ENCODE measurements around the gene BPIFB2.

Gene BPIFB2

GRCh38 chr20:32985596-32985995 is 21.9 kb upstream of the BPIFB2 start:
- DNase-seq (ENCODE audit: low read depth): no peak

GRCh38 chr20:32986331-32986966 is 21.1 kb upstream of the BPIFB2 start:
- DNase-seq (ENCODE audit: low read depth): no peak

DNA sequence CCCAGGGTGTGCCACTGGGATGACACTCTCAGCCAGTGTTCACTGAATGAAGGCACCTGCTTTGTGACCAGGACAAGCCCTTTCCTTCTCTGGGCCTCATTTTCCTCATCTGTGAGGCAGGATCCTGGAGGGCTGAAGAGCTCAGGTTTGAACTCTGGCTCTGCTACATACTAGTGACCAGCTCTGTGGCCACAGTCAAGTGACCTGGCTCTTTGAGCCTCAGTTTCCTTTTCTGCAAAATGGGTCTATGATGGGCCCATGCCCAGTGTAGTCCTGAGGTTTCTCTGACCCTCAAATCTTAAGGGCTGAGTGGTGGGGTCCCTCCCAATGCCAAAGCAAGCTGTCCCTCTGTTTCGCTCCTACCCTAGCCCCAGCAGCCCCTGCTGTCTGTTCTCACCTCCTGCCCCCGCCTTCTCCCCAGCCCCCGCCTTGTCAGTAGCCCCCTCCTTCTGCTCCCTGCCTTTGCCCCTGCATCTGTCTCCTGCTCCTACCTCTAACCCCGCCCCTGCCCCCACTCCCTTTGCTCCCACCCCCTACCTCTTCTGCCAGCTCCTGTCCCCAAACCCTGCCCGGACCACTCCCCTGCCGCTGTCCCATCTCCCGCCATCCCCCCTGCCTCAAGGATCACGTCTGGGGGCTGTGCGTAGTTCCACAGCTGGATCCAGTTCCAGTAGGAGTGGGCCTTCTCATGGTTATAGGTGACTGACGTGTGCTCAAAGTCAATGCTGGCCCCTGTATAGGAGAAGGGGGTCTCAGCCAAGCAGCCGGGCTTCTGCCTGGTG is 20.3 kb upstream of the BPIFB2 start:
- DNase-seq (ENCODE audit: low read depth): no peak

GRCh38 chr20:32988008-32988407 is 19.5 kb upstream of the BPIFB2 start:
- DNase-seq (ENCODE audit: low read depth): no peak

- no peak for DNase-seq (ENCODE audit: low read depth)
These were observed 17.8 kb upstream of the BPIFB2 start for GRCh38 chr20:32989507-32990283.

- no peak for DNase-seq (ENCODE audit: low read depth)
These were observed 17.1 kb upstream of the BPIFB2 start for GRCh38 chr20:32990426-32990825.

GRCh38 chr20:32991383-32991782 is 16.1 kb upstream of the BPIFB2 start:
- no peak for DNase-seq (ENCODE audit: low read depth)

DNA sequence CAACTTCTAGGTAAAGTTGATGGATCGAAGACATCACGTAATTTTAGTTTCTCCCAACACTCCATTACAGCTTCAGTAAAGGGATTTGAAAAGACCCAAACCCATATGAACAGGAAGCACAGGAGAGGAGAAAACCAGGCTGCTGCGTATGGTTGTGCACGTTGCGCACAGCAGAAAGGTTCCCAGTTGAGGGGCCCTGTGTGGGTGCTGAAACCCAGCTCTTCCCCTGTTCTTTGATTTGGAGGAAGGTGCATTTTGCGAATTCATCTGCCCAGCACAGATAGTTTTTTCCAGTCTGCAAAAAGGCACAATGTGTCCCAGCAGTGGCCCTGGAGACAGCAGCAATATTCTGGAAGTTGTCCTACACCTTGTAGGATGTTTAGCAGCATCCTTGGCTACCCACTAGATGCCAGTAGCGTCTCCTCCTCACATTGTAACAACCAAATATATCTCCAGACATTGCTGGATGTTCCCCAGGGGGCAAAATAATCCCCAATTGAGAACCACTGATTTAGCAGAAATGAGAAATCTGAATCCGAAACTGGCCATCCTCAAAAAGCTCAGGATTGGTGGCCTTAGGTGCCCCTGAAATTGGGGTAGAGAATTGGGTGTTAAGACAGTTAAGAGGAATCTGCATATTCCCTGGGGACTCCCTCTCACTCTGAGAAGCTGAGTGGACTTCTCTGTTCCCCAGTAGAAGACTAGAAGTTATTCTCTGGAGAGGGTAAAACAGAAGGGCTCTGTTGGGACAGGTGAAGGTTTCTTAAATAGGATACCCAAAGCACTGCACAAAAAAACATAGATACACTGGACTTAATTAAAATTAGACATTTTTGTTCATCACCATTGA is 15.5 kb upstream of the BPIFB2 start:
- no peak for DNase-seq (ENCODE audit: low read depth)

GRCh38 chr20:32993496-32994050 is 13.9 kb upstream of the BPIFB2 start:
- no peak for DNase-seq (ENCODE audit: low read depth)

DNA sequence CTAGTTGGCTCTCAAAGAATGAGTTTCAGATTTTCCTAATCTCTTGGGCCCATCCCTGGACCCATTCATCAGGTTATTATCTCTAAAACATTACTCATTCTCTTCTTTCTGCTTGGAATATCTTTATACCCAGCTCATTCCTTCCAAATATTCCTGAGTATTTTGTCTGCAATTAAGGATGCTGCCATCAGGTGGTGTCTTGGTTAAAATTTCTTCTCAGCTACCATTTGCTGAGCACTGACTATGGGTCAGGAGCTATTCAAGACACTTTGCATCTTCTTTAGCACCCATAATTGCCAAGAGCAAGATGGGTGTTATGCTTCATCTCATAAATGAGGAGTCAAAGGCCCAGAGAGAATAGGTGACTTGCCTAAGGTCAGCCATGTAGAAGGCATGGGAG is 11.7 kb upstream of the BPIFB2 start:
- DNase-seq (ENCODE audit: low read depth): no peak

DNA sequence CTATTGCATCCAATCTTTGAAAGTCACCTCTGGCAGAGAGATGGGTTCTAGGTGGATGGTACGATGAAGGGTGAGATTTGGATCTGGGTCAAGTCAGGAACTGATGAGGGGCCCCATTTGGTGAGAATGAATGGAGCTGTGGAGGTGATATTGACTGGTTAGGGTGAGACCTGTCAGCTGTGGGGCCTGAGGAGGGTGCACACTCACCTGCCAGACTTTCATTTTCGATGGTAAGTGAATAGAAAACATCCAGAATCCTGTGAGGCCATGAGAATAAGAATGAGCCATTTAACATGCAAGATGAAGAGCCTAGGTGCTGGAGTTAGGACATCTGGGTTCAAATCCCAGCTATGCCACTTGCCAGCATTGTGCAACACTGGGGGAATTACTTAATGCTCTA is 10.1 kb upstream of the BPIFB2 start:
- DNase-seq (ENCODE audit: low read depth): no peak

- no peak for DNase-seq (ENCODE audit: low read depth)
These were observed 7.8 kb upstream of the BPIFB2 start for GRCh38 chr20:32999603-33000250.

DNA sequence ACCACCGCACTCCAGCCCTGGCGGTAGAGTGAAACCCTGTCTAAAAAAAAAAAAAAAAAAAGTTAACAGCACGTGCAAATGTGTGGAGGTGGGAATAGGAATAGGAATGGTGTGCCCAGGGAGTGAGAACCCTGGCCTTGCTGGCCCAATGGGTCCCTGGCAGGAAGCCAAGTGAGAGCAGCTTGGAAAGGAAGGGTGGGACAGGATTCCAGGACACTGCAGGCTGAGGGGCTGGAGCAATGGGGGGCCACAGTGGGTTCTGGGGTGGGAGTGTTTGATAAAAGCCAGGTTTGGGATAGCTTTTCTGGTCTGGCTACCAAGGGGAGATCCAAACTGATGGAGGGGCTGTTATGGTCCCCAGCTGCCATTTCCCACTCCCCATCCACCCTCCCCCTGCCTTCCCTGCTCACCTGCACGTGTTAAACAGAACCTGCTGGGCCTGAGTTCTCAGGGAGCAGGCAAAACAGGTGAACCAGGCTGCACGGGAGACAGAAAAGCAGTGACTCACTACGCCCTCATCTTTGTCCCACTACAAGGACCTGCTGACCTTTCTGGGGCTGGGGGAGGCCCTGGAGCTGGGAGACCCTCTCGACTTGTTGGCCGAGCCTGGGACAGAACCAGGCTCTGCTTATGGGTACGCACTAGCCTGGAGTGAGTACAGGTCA is 6.6 kb upstream of the BPIFB2 start:
- DNase-seq (ENCODE audit: low read depth): no peak

GRCh38 chr20:33002087-33002808 is 5.3 kb upstream of the BPIFB2 start:
- DNase-seq (ENCODE audit: low read depth): no peak

- DNase-seq (ENCODE audit: low read depth): no peak
These were observed 3.3 kb upstream of the BPIFB2 start, which contains the start of gene SUN5 for GRCh38 chr20:33004141-33004751. Gene SUN5, minus strand, starts transcription at chr20:33004433. Its CDS starts 93 bp downstream, at chr20:33004340.

DNA sequence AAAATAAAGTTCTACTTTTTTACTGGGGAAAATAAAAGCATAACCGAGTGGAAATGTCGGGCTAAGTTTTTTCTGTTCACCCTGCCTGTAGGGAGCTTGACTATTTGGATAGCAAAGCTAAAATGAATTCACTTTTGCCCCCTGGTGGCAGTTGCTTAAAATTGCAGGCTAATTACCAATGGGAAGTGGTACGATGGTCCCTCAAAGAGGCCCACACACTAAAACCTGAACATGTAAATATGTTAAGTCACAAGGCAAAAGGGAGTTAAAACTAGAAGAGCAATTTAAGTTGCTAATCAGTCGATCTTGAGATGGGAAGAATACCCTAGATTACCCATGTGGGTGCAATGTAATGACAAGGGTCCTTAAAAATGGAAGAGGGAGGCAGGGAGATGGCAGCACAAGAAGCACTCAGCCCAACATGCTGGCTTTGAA is 2.4 kb upstream of the BPIFB2 start:
- no peak for DNase-seq (ENCODE audit: low read depth)

GRCh38 chr20:33005908-33006775 is 1.4 kb upstream of the BPIFB2 start:
- DNase-seq (ENCODE audit: low read depth): no peak

DNA sequence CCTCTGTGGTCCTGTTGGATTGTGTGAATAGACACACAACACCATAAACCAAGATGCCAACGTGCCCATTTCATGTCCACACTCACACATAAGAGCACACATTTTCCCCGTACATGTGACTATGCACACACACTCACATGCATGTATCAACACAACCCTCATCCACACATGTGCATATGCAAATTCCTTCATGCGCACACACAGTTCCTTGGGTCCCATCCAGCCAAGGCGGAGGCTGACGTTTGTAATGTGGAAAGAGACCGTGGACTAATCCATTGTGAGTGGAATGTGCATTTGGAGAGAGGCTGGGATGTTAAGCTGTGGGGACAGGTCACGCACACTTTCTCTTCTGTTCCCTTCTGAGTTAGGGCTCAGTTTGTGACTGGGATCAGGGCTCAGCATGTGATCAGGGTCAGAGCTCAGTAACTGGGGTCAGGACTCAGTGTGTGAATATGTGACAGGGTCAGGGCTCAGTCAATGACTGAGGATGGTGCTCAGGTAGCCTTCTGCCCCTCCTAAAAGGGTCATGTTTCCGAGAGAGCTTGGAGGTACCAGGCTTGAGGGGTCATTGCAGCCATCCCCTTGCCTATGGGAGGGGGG is 628 bp upstream of the BPIFB2 start:
- DNase-seq (ENCODE audit: low read depth): no peak

All from stromal cell of bone marrow (primary cell).